ENCODE data around the gene IL9R.
A peak's percentile ranks its signal among the peaks of the same experiment; 100 is the strongest.
"Not testable (repeated sequence)": the region's sequence is repeated elsewhere in the genome, so short reads cannot be mapped to it uniquely, and the experiment has no call there.

The IL9R gene

GRCh38 chrX:155997436-155997835, at the start of gene IL9R:
IL9R (plus strand) TSS chrX:155997696; CDS start chrX:155997760, 64 bp downstream.
- DNase-seq (ENCODE audit: low read depth in 2 of 2, low spot score in 1 of 2) = peak; percentile 17 to 32

GRCh38 chrX:155949098-155949497, 48.4 kb upstream of the IL9R start:
- no peak for DNase-seq (ENCODE audit: low read depth in 2 of 2, low spot score in 1 of 2)

GRCh38 chrX:155951237-155951789, 46.2 kb upstream of the IL9R start:
- no peak for DNase-seq (ENCODE audit: low read depth in 2 of 2, low spot score in 1 of 2)

GRCh38 chrX:155953055-155953454, 44.4 kb upstream of the IL9R start:
- no peak for DNase-seq (ENCODE audit: low read depth in 2 of 2, low spot score in 1 of 2)

GRCh38 chrX:155954793-155955192, 42.7 kb upstream of the IL9R start:
- no peak for DNase-seq (ENCODE audit: low read depth in 2 of 2, low spot score in 1 of 2)

- no peak for DNase-seq (ENCODE audit: low read depth in 2 of 2, low spot score in 1 of 2)
These were observed 41.4 kb upstream of the IL9R start for GRCh38 chrX:155956099-155956498.

- no peak for DNase-seq (ENCODE audit: low read depth in 2 of 2, low spot score in 1 of 2)
These were observed 40.8 kb upstream of the IL9R start for GRCh38 chrX:155956649-155957048.

- DNase-seq (ENCODE audit: low read depth in 2 of 2, low spot score in 1 of 2) = no peak
These were observed 39.7 kb upstream of the IL9R start for GRCh38 chrX:155957843-155958242.

GRCh38 chrX:155959018-155959587, 38.4 kb upstream of the IL9R start:
- DNase-seq (ENCODE audit: low read depth in 2 of 2, low spot score in 1 of 2) = no peak

GRCh38 chrX:155962906-155963305, 34.6 kb upstream of the IL9R start:
- DNase-seq (ENCODE audit: low read depth in 2 of 2, low spot score in 1 of 2) = no peak

GRCh38 chrX:155966876-155967275, 30.6 kb upstream of the IL9R start:
- no peak for DNase-seq (ENCODE audit: low read depth in 2 of 2, low spot score in 1 of 2)

- no peak for DNase-seq (ENCODE audit: low read depth in 2 of 2, low spot score in 1 of 2)
These were observed 29.7 kb upstream of the IL9R start for GRCh38 chrX:155967653-155968325.

GRCh38 chrX:155968326-155968661, 29.2 kb upstream of the IL9R start:
- no peak for DNase-seq (ENCODE audit: low read depth in 2 of 2, low spot score in 1 of 2)

- DNase-seq (ENCODE audit: low read depth in 2 of 2, low spot score in 1 of 2) = no peak
These were observed 28.7 kb upstream of the IL9R start for GRCh38 chrX:155968791-155969190.

GRCh38 chrX:155971658-155972057, 25.8 kb upstream of the IL9R start:
- not testable (repeated sequence) for DNase-seq (ENCODE audit: low read depth in 2 of 2, low spot score in 1 of 2)

- DNase-seq (ENCODE audit: low read depth in 2 of 2, low spot score in 1 of 2) = not testable (repeated sequence)
These were observed 25.3 kb upstream of the IL9R start for GRCh38 chrX:155972241-155972640.

GRCh38 chrX:155983326-155983725, 14.2 kb upstream of the IL9R start:
- no peak for DNase-seq (ENCODE audit: low read depth in 2 of 2, low spot score in 1 of 2)

GRCh38 chrX:155985208-155985607, 12.3 kb upstream of the IL9R start:
- no peak for DNase-seq (ENCODE audit: low read depth in 2 of 2, low spot score in 1 of 2)

- not testable (repeated sequence) for DNase-seq (ENCODE audit: low read depth in 2 of 2, low spot score in 1 of 2)
These were observed 10.5 kb upstream of the IL9R start for GRCh38 chrX:155986995-155987394.

GRCh38 chrX:155988859-155989258, 8.6 kb upstream of the IL9R start:
- no peak for DNase-seq (ENCODE audit: low read depth in 2 of 2, low spot score in 1 of 2)

GRCh38 chrX:155993421-155993820, 4.1 kb upstream of the IL9R start:
- no peak for DNase-seq (ENCODE audit: low read depth in 2 of 2, low spot score in 1 of 2)

GRCh38 chrX:155995321-155995875, 2.1 kb upstream of the IL9R start:
- no peak for DNase-seq (ENCODE audit: low read depth in 2 of 2, low spot score in 1 of 2)

- DNase-seq (ENCODE audit: low read depth in 2 of 2, low spot score in 1 of 2) = no peak
These were observed 620 bp downstream of the IL9R start for GRCh38 chrX:155998116-155998515.
